OCI-LY3 (cell line): ENCODE data around the gene BEAN1.

Source experiments
- CTCF ChIP-seq: fragments of 200-600, 300-600 bp; sonication (generic); IDR thresholded peaks from 2 replicates; pipeline ENCODE4 v1.5.1; 2014; ENCODE audit warnings: antibody characterized with exemption, low read length, low read depth
- EZH2phosphoT487 ChIP-seq: fragments of 200-600 bp; shearing (Covaris generic); IDR thresholded peaks from 2 replicates; pipeline ENCODE4 v1.6.1; 2018; ENCODE audit warnings: antibody characterized with exemption, mixed run types, low read depth

- TF ChIP-seq CTCF (no peak), EZH2phosphoT487 (no peak)
Observed at GRCh38 chr16:66382171-66382965, 44.7 kb upstream of the BEAN1 start.
